SU-DHL-6 (cell line): ENCODE data around the gene RASSF5.

ENCODE experiments used
- H2AFZ ChIP-seq: fragments of 200-600 bp; sonication (generic); 2 replicates; pipeline ENCODE4 v1.6.1; 2014; ENCODE audit warnings: low read depth, mild to moderate bottlenecking, moderate library complexity, mixed read lengths, antibody characterized with exemption, low read length; ENCODE audit not compliant: severe bottlenecking
- H3F3A ChIP-seq: fragments of 200-600 bp; shearing (Covaris generic); 2 replicates; pipeline ENCODE4 v1.6.0; 2016; ENCODE audit warnings: antibody characterized with exemption, mild to moderate bottlenecking; ENCODE audit not compliant: insufficient read depth
- H3K27ac ChIP-seq: fragments of 200-600 bp; sonication (generic); 2 replicates; pipeline ENCODE4 v1.5.1; 2016; ENCODE audit warnings: low read depth, mild to moderate bottlenecking, low read length, moderate library complexity, mixed read lengths
- H3K27me3 ChIP-seq: fragments of 200-600 bp; sonication (generic), shearing (Covaris generic); 2 replicates; pipeline ENCODE4 v1.6.0; 2014; ENCODE audit warnings: mild to moderate bottlenecking, low read length
- H3K36me3 ChIP-seq: fragments of 200-600 bp; sonication (generic); 2 replicates; pipeline ENCODE4 v1.6.1; 2014; ENCODE audit warnings: mild to moderate bottlenecking, low read length, mixed read lengths
- H3K4me2 ChIP-seq: fragments of 300-600, 200-600 bp; shearing (Covaris generic), sonication (generic); 2 replicates; pipeline ENCODE4 v1.6.0; 2014; ENCODE audit warnings: low read length, low read depth, mild to moderate bottlenecking; ENCODE audit not compliant: poor library complexity, severe bottlenecking
- H3K4me3 ChIP-seq: fragments of 200-600 bp; sonication (generic); 2 replicates; pipeline ENCODE4 v1.5.1; 2014; ENCODE audit warnings: antibody characterized with exemption, low read length, mild to moderate bottlenecking, mixed read lengths; ENCODE audit not compliant: insufficient read depth, poor library complexity, severe bottlenecking
- H3K79me2 ChIP-seq: fragments of 200-600 bp; sonication (generic); 2 replicates; pipeline ENCODE4 v1.6.1; 2014; ENCODE audit warnings: mild to moderate bottlenecking, low read length, moderate library complexity; ENCODE audit not compliant: insufficient read depth
- H3K9ac ChIP-seq: fragments of 200-600 bp; sonication (generic); 2 replicates; pipeline ENCODE4 v1.7.0; 2014; ENCODE audit warnings: mild to moderate bottlenecking, low read length
- H3K9me2 ChIP-seq: fragments of 200-600 bp; sonication (generic); replicated peaks from 2 replicates; pipeline ENCODE4 v1.6.1; 2014; ENCODE audit warnings: low read length; ENCODE audit not compliant: insufficient read depth
- H3K9me3 ChIP-seq: fragments of 200-600 bp; sonication (generic); 2 replicates; pipeline ENCODE4 v1.6.1; 2014; ENCODE audit warnings: low read length, mixed read lengths; ENCODE audit not compliant: insufficient read depth
- H4K20me1 ChIP-seq: fragments of 200-600 bp; sonication (generic); 2 replicates; pipeline ENCODE4 v1.6.1; 2014; ENCODE audit warnings: low read depth, mild to moderate bottlenecking, antibody characterized with exemption, low read length, moderate library complexity, mixed read lengths
- EZH2phosphoT487 ChIP-seq: fragments of 200-600 bp; sonication (generic), shearing (Covaris generic); conservative IDR thresholded peaks from 2 replicates; pipeline ENCODE4 v1.6.1; 2018; ENCODE audit warnings: mild to moderate bottlenecking, antibody characterized with exemption, low read length, moderate library complexity, mixed read lengths
- TF ChIP-seq, protein P1 (sequence below): fragments of 200-600 bp; sonication (generic); IDR thresholded peaks from one replicate; pipeline ENCODE4 v1.5.1; 2017; ENCODE audit warnings: antibody characterized with exemption, mild to moderate bottlenecking, low read length, moderate library complexity; ENCODE audit not compliant: insufficient read depth, poor library complexity, severe bottlenecking

RASSF5 gene

DNA sequence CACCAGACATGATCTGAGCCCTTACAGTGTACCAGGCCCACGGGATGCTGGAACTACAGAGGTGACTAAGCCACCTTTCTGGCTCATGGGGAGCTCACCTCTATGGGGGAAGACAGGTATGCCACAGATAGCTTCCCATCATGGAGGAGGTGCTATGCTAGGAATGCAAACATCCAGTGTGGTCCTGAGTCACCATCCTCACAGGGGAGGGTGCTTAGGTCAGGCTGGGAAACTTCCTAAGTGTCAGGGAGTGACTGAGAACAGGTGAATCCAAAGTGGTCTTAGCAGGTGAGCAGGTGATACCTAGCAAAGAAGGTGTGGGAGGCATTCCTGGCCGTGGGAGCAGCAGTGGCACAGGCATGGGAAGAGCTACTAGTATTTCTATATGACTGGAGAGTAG is 8.6 kb upstream of the RASSF5 start:
- Histone ChIP-seq H4K20me1 (no peaks in the 10 kb centered on the region), H3K36me3 (no peaks in the 10 kb centered on the region), H3K9ac (no peak overlapping the region), H3F3A (no peaks in the 10 kb centered on the region), H3K79me2 (no peaks in the 10 kb centered on the region), H3K4me3 (no peak overlapping the region), H3K4me2 (no peak overlapping the region), H3K9me2 (no peaks in the 10 kb centered on the region), H2AFZ (no peak overlapping the region), H3K9me3 (no peaks in the 10 kb centered on the region), H3K27me3 (no peaks in the 10 kb centered on the region), H3K27ac (no peak overlapping the region)
- TF ChIP-seq, protein P1, sequence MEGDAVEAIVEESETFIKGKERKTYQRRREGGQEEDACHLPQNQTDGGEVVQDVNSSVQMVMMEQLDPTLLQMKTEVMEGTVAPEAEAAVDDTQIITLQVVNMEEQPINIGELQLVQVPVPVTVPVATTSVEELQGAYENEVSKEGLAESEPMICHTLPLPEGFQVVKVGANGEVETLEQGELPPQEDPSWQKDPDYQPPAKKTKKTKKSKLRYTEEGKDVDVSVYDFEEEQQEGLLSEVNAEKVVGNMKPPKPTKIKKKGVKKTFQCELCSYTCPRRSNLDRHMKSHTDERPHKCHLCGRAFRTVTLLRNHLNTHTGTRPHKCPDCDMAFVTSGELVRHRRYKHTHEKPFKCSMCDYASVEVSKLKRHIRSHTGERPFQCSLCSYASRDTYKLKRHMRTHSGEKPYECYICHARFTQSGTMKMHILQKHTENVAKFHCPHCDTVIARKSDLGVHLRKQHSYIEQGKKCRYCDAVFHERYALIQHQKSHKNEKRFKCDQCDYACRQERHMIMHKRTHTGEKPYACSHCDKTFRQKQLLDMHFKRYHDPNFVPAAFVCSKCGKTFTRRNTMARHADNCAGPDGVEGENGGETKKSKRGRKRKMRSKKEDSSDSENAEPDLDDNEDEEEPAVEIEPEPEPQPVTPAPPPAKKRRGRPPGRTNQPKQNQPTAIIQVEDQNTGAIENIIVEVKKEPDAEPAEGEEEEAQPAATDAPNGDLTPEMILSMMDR = no peak
- TF ChIP-seq EZH2phosphoT487 = no peak

- no peak overlapping the region for H3K27ac ChIP-seq
- no peak overlapping the region for H3K4me3 ChIP-seq
- H4K20me1 ChIP-seq = no peaks in the 10 kb centered on the region
- TF ChIP-seq EZH2phosphoT487 = no peak
- TF ChIP-seq, protein P1 = no peak
- H3K27me3 ChIP-seq = no peaks in the 10 kb centered on the region
- no peak overlapping the region for H3K4me2 ChIP-seq
- no peaks in the 10 kb centered on the region for H3F3A ChIP-seq
- H3K79me2 ChIP-seq = no peaks in the 10 kb centered on the region
- no peaks in the 10 kb centered on the region for H3K36me3 ChIP-seq
- H2AFZ ChIP-seq = no peak overlapping the region
- no peak overlapping the region for H3K9ac ChIP-seq
- no peaks in the 10 kb centered on the region for H3K9me3 ChIP-seq
- no peaks in the 10 kb centered on the region for H3K9me2 ChIP-seq
Measured at GRCh38 chr1:206500046-206500445, 7.3 kb upstream of the RASSF5 start.

GRCh38 chr1:206501881-206502280 is 5.5 kb upstream of the RASSF5 start:
- no peaks in the 10 kb centered on the region for H3F3A ChIP-seq
- H3K27me3 ChIP-seq = no peaks in the 10 kb centered on the region
- H3K4me3 ChIP-seq = no peak overlapping the region
- no peaks in the 10 kb centered on the region for H3K9me3 ChIP-seq
- H2AFZ ChIP-seq = no peak overlapping the region
- H3K36me3 ChIP-seq = no peaks in the 10 kb centered on the region
- no peak for TF ChIP-seq EZH2phosphoT487
- H3K27ac ChIP-seq = no peak overlapping the region
- H3K79me2 ChIP-seq = no peaks in the 10 kb centered on the region
- no peaks in the 10 kb centered on the region for H4K20me1 ChIP-seq
- no peak overlapping the region for H3K9ac ChIP-seq
- no peaks in the 10 kb centered on the region for H3K9me2 ChIP-seq
- no peak overlapping the region for H3K4me2 ChIP-seq

- Histone ChIP-seq H2AFZ (no peak overlapping the region), H3F3A (no peaks in the 10 kb centered on the region), H3K27me3 (no peaks in the 10 kb centered on the region), H3K4me3 (no peak overlapping the region), H3K9me2 (no peaks in the 10 kb centered on the region), H3K9ac (no peak overlapping the region), H3K36me3 (no peaks in the 10 kb centered on the region), H3K79me2 (no peaks in the 10 kb centered on the region), H3K4me2 (no peak overlapping the region), H4K20me1 (no peaks in the 10 kb centered on the region), H3K9me3 (no peaks in the 10 kb centered on the region), H3K27ac (no peak overlapping the region)
- no peak for TF ChIP-seq EZH2phosphoT487
- TF ChIP-seq, protein P1 = no peak
Measured at GRCh38 chr1:206502403-206502802, 4.9 kb upstream of the RASSF5 start.
